LoVo (cell line): Measurements from ENCODE around the gene C16orf46.

Experiments used
- DNase-seq: peaks from one replicate; pipeline ENCODE4 v3.0.0-alpha.2; 2016; ENCODE audit warnings: low spot score

The C16orf46 gene

DNA sequence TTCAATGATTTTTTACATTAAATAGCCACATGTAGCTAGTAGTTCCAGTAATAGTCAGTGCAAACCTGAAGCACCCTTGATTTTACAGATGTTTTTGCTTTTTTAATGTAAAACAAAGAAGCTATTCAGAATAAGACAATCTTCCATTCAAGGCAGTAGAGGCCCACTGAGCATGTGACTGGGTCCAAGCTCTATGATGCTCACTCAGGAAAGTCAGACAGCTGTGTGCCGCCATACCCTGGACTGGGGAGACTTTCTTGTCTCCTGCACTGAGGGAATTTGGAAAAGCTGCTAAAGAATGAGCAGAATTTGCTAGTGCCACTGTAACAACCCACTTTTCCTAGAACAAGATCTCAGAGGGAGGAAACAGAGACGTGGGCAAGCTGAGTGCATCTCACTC is 58.5 kb downstream of the C16orf46 start:
- no peak for DNase-seq

DNA sequence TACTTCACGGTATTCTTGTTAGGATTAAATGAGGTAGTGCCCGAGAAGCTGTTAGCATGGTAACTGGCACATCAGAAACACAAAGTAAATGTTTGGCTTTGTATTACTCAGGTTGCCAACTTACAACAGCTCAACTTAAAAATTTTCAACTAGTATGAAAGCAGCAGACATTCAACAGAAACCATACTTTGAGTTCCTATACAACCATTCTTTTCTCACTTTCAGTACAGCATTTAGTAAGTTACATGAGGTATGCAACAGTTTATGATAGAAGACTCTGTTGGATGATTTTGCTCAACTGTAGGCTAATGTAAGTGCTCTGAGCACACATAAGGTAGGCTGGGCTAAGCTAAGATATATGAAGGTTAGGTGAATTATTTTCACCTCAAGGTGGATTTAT is 62.4 kb downstream of the C16orf46 start:
- no peak for DNase-seq

DNA sequence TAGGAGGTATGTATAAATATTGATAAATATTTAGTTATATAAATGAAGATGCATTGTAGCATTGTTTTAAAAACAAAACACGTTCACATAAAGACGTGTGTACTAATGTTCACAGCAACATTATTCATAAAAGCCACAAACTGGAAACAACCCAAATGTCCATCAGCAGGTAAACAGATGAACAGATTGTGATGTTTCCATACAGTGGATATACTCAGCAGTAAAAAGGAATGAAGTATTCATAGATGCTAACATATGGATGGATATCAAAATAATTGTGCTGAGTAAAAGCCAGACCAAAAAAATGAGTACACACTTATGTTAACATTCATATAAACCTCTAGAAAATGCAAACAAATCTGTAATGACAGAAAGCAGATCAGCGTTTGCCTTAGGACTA is 64.1 kb downstream of the C16orf46 start:
- no peak for DNase-seq
